BJ (cell line): ENCODE measurements around the gene NTF3. TPM values are rescaled to one million over a fixed set of nuclear protein-coding genes. Genes with fewer than 3 reads are reported as not detected.

ENCODE experiments used
- CTCF ChIA-PET: fragments of 350-600 bp; formaldehyde crosslinking; extraction: SDS; loops from one replicate; lab custom pipeline; 2021; ENCODE audit warnings: antibody characterized with exemption, inconsistent platforms; lab: Yijun Ruan, JAX
- POLR2A ChIA-PET: fragments of 300-600 bp; sonication (Branson Sonifier 250); formaldehyde crosslinking; extraction: SDS; loops from one replicate; lab custom pipeline; 2021; ENCODE audit warnings: antibody characterized with exemption; lab: Charles Lee
- DNase-seq: peaks from one replicate; pipeline ENCODE4 v3.0.0-alpha.2; 2011; ENCODE audit warnings: low read depth
- H3K27me3 ChIP-seq: 2 replicates; pipeline ENCODE4 v1.6.0; 2011; ENCODE audit warnings: low read length; ENCODE audit not compliant: control insufficient read depth, insufficient read depth
- H3K36me3 ChIP-seq: 2 replicates; pipeline ENCODE4 v1.5.1; 2011; ENCODE audit warnings: low read length; ENCODE audit not compliant: control insufficient read depth, insufficient read depth
- H3K4me3 ChIP-seq: 2 replicates; pipeline ENCODE4 v1.5.1; 2011; ENCODE audit warnings: low read depth, mild to moderate bottlenecking, control low read depth, low read length
- polyA plus RNA-seq: library from polyadenylated mRNA; depleted of rRNA; stranded (reverse); fragments of >200 nt; gene quantifications from 2 replicates; pipeline ENCODE4 v1.2.3, GENCODE V29; 2011
- TF ChIP-seq, protein P1 (sequence below): IDR thresholded peaks from 2 replicates; pipeline ENCODE4 v1.5.1; 2011; ENCODE audit warnings: low read depth, mild to moderate bottlenecking, control low read depth, inconsistent platforms, low read length, moderate library complexity; ENCODE audit not compliant: insufficient read depth

The NTF3 gene
- polyA plus RNA-seq, 1 experiment, result 12.5 TPM

DNA sequence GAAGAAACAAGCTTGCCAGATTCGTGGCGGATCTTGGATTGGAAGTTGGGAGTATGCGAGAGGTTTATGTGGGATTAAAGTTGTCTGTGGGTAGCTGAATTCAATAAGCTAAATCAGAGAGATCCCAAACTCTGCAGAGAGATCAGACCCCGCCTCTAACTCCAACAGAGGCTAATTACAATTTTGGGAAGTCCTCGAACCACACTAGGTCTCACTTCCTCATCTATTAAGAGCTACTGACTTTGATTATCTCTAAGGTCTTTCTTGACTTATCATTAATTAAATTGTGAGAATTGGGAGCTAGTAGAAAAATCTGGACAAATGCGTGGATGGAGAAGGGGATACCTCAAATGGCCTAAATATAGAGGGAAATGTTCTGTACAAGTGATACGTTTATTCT, 9.1 kb downstream of the NTF3 start:
- ChIA-PET POLR2A (no interaction called here), CTCF (interaction anchor here (0.6 to 4.5 kb wide), 13 partner anchors 9 to 420 kb away, joined by 3 to 27 read pairs (median 4); partner anchors contain the start of gene NTF3)
- TF ChIP-seq, protein P1, sequence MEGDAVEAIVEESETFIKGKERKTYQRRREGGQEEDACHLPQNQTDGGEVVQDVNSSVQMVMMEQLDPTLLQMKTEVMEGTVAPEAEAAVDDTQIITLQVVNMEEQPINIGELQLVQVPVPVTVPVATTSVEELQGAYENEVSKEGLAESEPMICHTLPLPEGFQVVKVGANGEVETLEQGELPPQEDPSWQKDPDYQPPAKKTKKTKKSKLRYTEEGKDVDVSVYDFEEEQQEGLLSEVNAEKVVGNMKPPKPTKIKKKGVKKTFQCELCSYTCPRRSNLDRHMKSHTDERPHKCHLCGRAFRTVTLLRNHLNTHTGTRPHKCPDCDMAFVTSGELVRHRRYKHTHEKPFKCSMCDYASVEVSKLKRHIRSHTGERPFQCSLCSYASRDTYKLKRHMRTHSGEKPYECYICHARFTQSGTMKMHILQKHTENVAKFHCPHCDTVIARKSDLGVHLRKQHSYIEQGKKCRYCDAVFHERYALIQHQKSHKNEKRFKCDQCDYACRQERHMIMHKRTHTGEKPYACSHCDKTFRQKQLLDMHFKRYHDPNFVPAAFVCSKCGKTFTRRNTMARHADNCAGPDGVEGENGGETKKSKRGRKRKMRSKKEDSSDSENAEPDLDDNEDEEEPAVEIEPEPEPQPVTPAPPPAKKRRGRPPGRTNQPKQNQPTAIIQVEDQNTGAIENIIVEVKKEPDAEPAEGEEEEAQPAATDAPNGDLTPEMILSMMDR, result no peak
- H3K36me3 ChIP-seq, result no peaks in the 10 kb centered on the region; the same call in 1 of the 2 replicates
- no peak for DNase-seq
- no peak overlapping the region for H3K4me3 ChIP-seq
- H3K27me3 ChIP-seq, result peaks cover 1% of the 10 kb centered on the region; the same call in 1 of the 2 replicates

DNA sequence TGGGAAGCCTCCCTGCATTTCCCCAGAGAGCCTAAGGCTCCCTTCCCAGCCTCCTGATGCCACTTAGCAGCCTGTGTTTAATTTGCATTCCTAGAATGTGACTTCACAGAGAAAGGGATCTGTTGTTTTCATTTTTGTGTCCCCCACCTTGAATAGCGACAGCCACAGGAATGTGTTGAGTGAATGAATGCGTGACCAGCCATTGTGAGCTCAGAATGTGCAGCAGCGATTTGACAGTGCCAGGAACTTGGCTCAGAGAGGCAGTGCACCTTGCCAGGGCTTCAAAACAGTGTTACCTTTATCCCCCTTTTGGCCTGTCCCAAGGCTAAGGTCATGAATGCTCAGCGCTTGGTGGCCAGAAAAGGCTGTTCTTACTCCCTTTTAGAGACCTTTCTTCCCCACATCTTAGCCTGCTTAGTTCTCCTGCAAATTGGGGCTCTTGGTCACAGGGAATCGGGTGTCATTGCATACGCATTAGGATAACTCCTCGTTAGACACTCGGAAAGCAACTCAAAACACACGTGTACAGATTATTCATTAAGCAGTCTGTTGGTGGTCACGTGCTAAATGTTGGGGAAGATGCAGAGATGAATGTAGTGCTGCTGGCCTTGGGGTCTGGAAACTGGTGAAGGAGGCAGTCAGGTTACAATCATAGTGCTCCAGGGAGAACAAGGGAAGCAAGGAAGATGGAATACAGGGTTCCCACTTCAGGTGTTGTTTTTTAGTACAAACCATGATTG, 9.8 kb downstream of the NTF3 start:
- DNase-seq, result peak; percentile 69
- ChIA-PET CTCF (interaction anchor here (0.6 to 4.5 kb wide), 22 partner anchors 8 to 420 kb away, joined by 3 to 27 read pairs (median 4); partner anchors contain the start of gene NTF3), POLR2A (no interaction called here)
- no peak overlapping the region for H3K4me3 ChIP-seq
- TF ChIP-seq, protein P1, result no peak
- H3K36me3 ChIP-seq, result no peaks in the 10 kb centered on the region; the same call in 1 of the 2 replicates
- peaks cover 1% of the 10 kb centered on the region; the same call in 1 of the 2 replicates for H3K27me3 ChIP-seq

DNA sequence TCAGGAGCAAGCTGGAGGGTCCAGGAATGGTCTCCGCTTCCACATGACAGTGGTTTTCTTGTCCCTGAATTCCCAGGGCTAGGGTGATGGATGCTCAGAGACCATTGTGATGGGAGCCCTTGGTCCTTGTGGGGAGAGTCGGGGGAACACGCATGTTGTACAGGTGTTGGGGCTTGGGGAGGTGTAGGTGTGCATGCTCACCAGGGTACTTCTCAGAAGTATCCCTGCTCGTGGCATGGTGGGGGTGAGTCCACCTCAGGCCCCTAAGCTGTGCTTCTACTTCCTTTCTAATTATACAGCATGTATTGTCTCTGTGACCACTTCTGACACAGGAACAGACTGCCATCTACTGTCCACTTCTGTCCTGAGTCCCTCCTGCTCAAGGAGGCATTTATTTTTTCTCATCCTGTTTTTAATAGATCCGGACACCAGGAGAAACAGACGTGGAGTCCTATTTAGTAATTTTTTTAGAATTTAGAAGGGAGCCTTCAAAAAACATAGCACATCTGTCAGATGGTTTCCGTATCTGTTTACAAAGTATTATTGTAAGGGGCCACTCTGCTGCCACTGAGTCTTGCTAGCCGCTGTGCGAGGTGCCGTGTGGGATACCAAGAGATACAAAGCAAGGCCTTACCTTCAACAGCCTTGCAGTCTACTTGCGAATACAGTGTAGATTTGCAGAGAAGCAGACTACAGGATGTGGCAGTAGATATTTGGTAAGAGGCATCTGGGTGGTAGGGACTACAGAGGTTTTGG, 10.5 kb downstream of the NTF3 start:
- Histone ChIP-seq H3K27me3 (no peaks in the 10 kb centered on the region), H3K4me3 (no peak overlapping the region), H3K36me3 (no peaks in the 10 kb centered on the region; the same call in 1 of the 2 replicates)
- POLR2A ChIA-PET, result no interaction called here
- CTCF ChIA-PET, result interaction anchor here (0.7 to 4.5 kb wide), 21 partner anchors 9 to 421 kb away, joined by 3 to 27 read pairs (median 4); partner anchors contain the start of gene NTF3
- DNase-seq, result no peak
- TF ChIP-seq, protein P1, result peak; percentile 71

DNA sequence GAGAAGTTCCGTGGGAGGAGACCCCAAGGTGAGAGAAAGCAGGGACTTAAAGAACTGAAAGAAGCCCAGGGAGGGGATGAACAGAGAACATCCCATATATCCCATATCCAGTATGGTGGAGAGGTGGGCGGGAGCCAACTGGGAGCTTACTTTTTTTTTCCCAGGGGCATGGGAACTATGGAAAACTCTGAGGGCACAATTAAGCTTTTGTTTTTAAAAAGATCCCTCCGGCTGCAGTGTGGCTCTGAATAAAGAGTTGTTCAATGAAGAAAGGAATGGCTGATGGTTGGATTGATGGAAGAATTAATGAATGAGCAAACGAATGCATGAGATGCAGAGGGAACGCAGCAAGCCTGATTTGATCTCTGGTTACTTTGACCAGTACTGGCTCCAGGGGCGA, 12.6 kb downstream of the NTF3 start:
- TF ChIP-seq, protein P1, result no peak

DNA sequence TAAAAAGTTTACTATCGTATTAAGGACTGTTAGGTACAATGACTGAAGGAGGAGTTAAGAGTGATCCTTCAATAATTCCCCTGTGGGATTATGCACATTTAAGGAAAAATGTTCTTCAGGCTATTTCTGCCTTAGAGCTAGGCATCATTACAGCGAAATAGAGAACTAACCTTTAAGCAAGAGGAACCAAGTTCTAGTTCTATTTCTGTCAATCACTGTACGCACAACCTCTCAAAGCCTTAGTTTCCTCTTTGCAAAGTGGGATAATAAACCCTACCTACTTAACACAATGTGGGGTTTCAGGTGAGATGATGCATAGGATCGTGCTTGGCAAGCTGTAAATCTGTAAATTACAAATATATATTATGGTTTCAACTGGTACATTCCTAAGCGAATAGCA, 15.4 kb downstream of the NTF3 start:
- H3K36me3 ChIP-seq, result no peaks in the 10 kb centered on the region
- TF ChIP-seq, protein P1, result no peak
- CTCF ChIA-PET, result interaction anchor here (1.4 to 1.9 kb wide), 2 partner anchors 64 to 202 kb away, joined by 4 to 10 read pairs; no protein-coding TSS in a partner anchor
- no peak for DNase-seq
- H3K4me3 ChIP-seq, result no peak overlapping the region
- no peaks in the 10 kb centered on the region for H3K27me3 ChIP-seq
- POLR2A ChIA-PET, result no interaction called here

More for the DNA sequence above, 12.6 kb downstream of the NTF3 start:
- Histone ChIP-seq H3K4me3 (no peak overlapping the region), H3K36me3 (no peaks in the 10 kb centered on the region), H3K27me3 (no peaks in the 10 kb centered on the region)
- no peak for DNase-seq
- CTCF ChIA-PET, result interaction anchor here (2.6 to 4.5 kb wide), 3 partner anchors 11 to 423 kb away, joined by 9 to 27 read pairs (median 12); no protein-coding TSS in a partner anchor
- POLR2A ChIA-PET, result no interaction called here
